ENCODE results near the gene PLCXD1.

- TF ChIP-seq, protein P1, sequence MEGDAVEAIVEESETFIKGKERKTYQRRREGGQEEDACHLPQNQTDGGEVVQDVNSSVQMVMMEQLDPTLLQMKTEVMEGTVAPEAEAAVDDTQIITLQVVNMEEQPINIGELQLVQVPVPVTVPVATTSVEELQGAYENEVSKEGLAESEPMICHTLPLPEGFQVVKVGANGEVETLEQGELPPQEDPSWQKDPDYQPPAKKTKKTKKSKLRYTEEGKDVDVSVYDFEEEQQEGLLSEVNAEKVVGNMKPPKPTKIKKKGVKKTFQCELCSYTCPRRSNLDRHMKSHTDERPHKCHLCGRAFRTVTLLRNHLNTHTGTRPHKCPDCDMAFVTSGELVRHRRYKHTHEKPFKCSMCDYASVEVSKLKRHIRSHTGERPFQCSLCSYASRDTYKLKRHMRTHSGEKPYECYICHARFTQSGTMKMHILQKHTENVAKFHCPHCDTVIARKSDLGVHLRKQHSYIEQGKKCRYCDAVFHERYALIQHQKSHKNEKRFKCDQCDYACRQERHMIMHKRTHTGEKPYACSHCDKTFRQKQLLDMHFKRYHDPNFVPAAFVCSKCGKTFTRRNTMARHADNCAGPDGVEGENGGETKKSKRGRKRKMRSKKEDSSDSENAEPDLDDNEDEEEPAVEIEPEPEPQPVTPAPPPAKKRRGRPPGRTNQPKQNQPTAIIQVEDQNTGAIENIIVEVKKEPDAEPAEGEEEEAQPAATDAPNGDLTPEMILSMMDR (conservative IDR thresholded peaks at IDR 0.05) = no peak
- no peak for TF ChIP-seq EZH2 (IDR thresholded peaks at IDR 0.05; ENCODE audit: low read depth)
Observed at GRCh38 chrX:349702-350101, 68.5 kb downstream of the PLCXD1 start.
